HEK293 (cell line): ENCODE results near the gene PHYHD1.

Experiments
- ZNF350 ChIP-seq: fragments of 450-650 bp; formaldehyde crosslinking; IDR thresholded peaks from 2 replicates; pipeline ENCODE4 v1.5.0; 2017; ENCODE audit warnings: missing biosample characterization, mild to moderate bottlenecking, missing genetic modification characterization
- ZSCAN30 ChIP-seq: fragments of 450-650 bp; IDR thresholded peaks from 2 replicates; pipeline ENCODE4 v1.5.1; 2018; ENCODE audit warnings: missing biosample characterization, mild to moderate bottlenecking, missing genetic modification characterization, moderate library complexity
- TF ChIP-seq, protein P1 (sequence below): fragments of 450-650 bp; formaldehyde crosslinking; IDR thresholded peaks from 2 replicates; pipeline ENCODE4 v1.5.1; 2016; ENCODE audit warnings: missing biosample characterization, missing genetic modification characterization, borderline replicate concordance
- TF ChIP-seq, protein P2 (sequence below): fragments of 450-650 bp; formaldehyde crosslinking; IDR thresholded peaks from 2 replicates; pipeline ENCODE4 v1.5.1; 2016; ENCODE audit warnings: missing biosample characterization, missing genetic modification characterization

DNA sequence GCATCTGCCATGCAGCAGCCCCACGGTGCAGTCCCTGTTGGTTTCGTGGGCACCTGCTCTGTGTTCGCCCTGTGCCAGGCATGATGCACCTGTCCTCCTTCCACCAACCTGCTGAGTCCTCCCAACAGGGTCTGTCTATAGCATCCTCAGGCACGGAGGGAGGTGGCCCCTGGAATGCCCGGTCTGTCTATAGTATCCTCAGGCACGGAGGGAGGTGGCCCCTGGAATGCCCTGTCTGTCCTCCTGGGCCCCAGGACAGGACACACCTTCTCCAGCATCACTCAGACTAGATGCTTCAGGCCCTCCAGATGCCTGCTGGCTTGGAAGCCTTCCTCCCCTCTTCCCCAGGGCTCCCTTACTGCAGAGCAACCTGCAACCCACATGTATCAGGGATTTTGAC, 9.9 kb upstream of the PHYHD1 start:
- TF ChIP-seq, protein P1, sequence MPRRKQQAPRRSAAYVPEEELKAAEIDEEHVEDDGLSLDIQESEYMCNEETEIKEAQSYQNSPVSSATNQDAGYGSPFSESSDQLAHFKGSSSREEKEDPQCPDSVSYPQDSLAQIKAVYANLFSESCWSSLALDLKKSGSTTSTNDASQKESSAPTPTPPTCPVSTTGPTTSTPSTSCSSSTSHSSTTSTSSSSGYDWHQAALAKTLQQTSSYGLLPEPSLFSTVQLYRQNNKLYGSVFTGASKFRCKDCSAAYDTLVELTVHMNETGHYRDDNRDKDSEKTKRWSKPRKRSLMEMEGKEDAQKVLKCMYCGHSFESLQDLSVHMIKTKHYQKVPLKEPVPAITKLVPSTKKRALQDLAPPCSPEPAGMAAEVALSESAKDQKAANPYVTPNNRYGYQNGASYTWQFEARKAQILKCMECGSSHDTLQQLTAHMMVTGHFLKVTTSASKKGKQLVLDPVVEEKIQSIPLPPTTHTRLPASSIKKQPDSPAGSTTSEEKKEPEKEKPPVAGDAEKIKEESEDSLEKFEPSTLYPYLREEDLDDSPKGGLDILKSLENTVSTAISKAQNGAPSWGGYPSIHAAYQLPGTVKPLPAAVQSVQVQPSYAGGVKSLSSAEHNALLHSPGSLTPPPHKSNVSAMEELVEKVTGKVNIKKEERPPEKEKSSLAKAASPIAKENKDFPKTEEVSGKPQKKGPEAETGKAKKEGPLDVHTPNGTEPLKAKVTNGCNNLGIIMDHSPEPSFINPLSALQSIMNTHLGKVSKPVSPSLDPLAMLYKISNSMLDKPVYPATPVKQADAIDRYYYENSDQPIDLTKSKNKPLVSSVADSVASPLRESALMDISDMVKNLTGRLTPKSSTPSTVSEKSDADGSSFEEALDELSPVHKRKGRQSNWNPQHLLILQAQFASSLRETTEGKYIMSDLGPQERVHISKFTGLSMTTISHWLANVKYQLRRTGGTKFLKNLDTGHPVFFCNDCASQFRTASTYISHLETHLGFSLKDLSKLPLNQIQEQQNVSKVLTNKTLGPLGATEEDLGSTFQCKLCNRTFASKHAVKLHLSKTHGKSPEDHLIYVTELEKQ, result no peak
- TF ChIP-seq, protein P2, sequence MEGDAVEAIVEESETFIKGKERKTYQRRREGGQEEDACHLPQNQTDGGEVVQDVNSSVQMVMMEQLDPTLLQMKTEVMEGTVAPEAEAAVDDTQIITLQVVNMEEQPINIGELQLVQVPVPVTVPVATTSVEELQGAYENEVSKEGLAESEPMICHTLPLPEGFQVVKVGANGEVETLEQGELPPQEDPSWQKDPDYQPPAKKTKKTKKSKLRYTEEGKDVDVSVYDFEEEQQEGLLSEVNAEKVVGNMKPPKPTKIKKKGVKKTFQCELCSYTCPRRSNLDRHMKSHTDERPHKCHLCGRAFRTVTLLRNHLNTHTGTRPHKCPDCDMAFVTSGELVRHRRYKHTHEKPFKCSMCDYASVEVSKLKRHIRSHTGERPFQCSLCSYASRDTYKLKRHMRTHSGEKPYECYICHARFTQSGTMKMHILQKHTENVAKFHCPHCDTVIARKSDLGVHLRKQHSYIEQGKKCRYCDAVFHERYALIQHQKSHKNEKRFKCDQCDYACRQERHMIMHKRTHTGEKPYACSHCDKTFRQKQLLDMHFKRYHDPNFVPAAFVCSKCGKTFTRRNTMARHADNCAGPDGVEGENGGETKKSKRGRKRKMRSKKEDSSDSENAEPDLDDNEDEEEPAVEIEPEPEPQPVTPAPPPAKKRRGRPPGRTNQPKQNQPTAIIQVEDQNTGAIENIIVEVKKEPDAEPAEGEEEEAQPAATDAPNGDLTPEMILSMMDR, result no peak
- TF ChIP-seq ZSCAN30 (tag by site-specific recombination) (no peak), ZNF350 (tag by site-specific recombination) (no peak)
